Thyroid gland (tissue), 4 donors: Measurements from ENCODE around the gene ACE. TPM values are rescaled to one million over a fixed set of nuclear protein-coding genes. Genes with fewer than 3 reads are reported as not detected.

Source experiments
- DNase-seq, 2 donors: peaks; one replicate each; pipeline ENCODE4 v3.0.0-alpha.2; 2019
- H3K27ac ChIP-seq, 3 donors: fragments of 200-600 bp; sonication (generic); 1 replicate in 2 of 3; 2 replicates in 1 of 3; pipeline ENCODE4 v1.5.1; 2016 to 2019; ENCODE audit warnings: mild to moderate bottlenecking in 1 of 3, moderate library complexity in 1 of 3
- H3K27me3 ChIP-seq: fragments of 200-600 bp; sonication (generic); one replicate; pipeline ENCODE4 v1.5.1; 2019
- H3K36me3 ChIP-seq, 2 donors: fragments of 200-600 bp; sonication (generic); one replicate each; pipeline ENCODE4 v1.5.1; 2016 to 2019
- H3K4me1 ChIP-seq, 2 donors: fragments of 200-600 bp; sonication (generic); one replicate each; pipeline ENCODE4 v1.5.1; 2017 to 2019
- H3K4me3 ChIP-seq, 3 donors: fragments of 200-600 bp; sonication (generic); replicated peaks in 1 of 3; 1 replicate in 2 of 3; 2 replicates in 1 of 3; pipeline ENCODE4 v1.5.1; 2016; ENCODE audit warnings: mild to moderate bottlenecking in 1 of 3
- H3K9me3 ChIP-seq: fragments of 200-600 bp; sonication (generic); one replicate; pipeline ENCODE4 v1.5.1; 2017
- CTCF ChIP-seq, 6 experiments: fragments of 200-600 bp in 3 of 6; fragments of 450-650 bp in 3 of 6; sonication (generic) in 3 of 6; IDR thresholded peaks; one replicate each; pipeline ENCODE4 v1.5.1; 2016 to 2019; ENCODE audit warnings: antibody characterized with exemption in 6 of 6, mild to moderate bottlenecking in 2 of 6, inconsistent platforms in 1 of 6, moderate library complexity in 1 of 6
- POLR2A ChIP-seq, 2 donors: fragments of 450-650 bp; IDR thresholded peaks; one replicate each; pipeline ENCODE4 v1.6.1; 2017; ENCODE audit warnings: antibody characterized with exemption in 2 of 2, mild to moderate bottlenecking in 2 of 2, moderate library complexity in 1 of 2
- WGBS, 2 donors: methylation state at CpG; one replicate each; pipeline ENCODE4 v1.1.5; 2017; 5-methylcytosine and 5-hydroxymethylcytosine counted together
- intact Hi-C: fragments of 100-400 bp; cut with DNase I; formaldehyde crosslinking; loops from one replicate; pipeline ENCODE4 v1.15.1; 2023
- total RNA-seq, 4 donors: library from RNA; depleted of rRNA; stranded (reverse); fragments of >200 nt; gene quantifications; one replicate each; pipeline ENCODE4 v1.2.3, GENCODE V29; 2016

ACE gene
- total RNA-seq, 4 donors from 2014 or later, result 1.1 to 12.7 (median 10.3) TPM

GRCh38 chr17:63512896-63513644 lies 36.2 kb downstream of the ACE start:
- no peak overlapping the region for H3K27ac ChIP-seq
- TF ChIP-seq CTCF (IDR thresholded peaks at IDR 0.05) (no peak), POLR2A (IDR thresholded peaks at IDR 0.05) (no peak)
- no peaks in the 10 kb centered on the region for H3K27me3 ChIP-seq
- no peak for DNase-seq
- intact Hi-C loops, result no loop called here
- no peaks in the 10 kb centered on the region for H3K9me3 ChIP-seq
- H3K36me3 ChIP-seq, result no peaks in the 10 kb centered on the region
- H3K4me3 ChIP-seq, result no peak overlapping the region
- H3K4me1 ChIP-seq, result no peaks in the 10 kb centered on the region
- WGBS, 2 donors, result 74 to 83% methylated on average over 7 of the region's 7 CpGs

- H3K9me3 ChIP-seq, result no peaks in the 10 kb centered on the region
- H3K27ac ChIP-seq, result no peak overlapping the region
- DNase-seq, result no peak
- intact Hi-C loops, result no loop called here
- no peaks in the 10 kb centered on the region for H3K27me3 ChIP-seq
- H3K4me1 ChIP-seq, result no peaks in the 10 kb centered on the region
- TF ChIP-seq POLR2A (IDR thresholded peaks at IDR 0.05) (no peak), CTCF (IDR thresholded peaks at IDR 0.05) (no peak)
- no peaks in the 10 kb centered on the region for H3K36me3 ChIP-seq
- 42 to 56% methylated on average over 3 of the region's 3 CpGs for WGBS, 2 donors
- no peak overlapping the region for H3K4me3 ChIP-seq
Measured at GRCh38 chr17:63514477-63514876, 37.6 kb downstream of the ACE start.

- no peak for DNase-seq
- Histone ChIP-seq H3K27ac (no peak overlapping the region), H3K4me3 (no peak overlapping the region), H3K27me3 (no peaks in the 10 kb centered on the region), H3K9me3 (no peaks in the 10 kb centered on the region), H3K36me3 (no peaks in the 10 kb centered on the region), H3K4me1 (no peaks in the 10 kb centered on the region)
- TF ChIP-seq POLR2A (IDR thresholded peaks at IDR 0.05) (no peak), CTCF (IDR thresholded peaks at IDR 0.05) (no peak)
- 83 to 87% methylated on average over 2 of the region's 2 CpGs for WGBS, 2 donors
- intact Hi-C loops, result no loop called here
Measured at GRCh38 chr17:63514974-63515373, 38.1 kb downstream of the ACE start.

- Histone ChIP-seq H3K27me3 (no peaks in the 10 kb centered on the region), H3K4me1 (no peaks in the 10 kb centered on the region), H3K36me3 (no peaks in the 10 kb centered on the region), H3K4me3 (no peak overlapping the region), H3K27ac (no peak overlapping the region), H3K9me3 (no peaks in the 10 kb centered on the region)
- intact Hi-C loops, result no loop called here
- DNase-seq, result no peak
- TF ChIP-seq POLR2A (IDR thresholded peaks at IDR 0.05) (no peak), CTCF (IDR thresholded peaks at IDR 0.05) (no peak)
- 72 to 82% methylated on average over 1 of the region's 1 CpG for WGBS, 2 donors
Measured at GRCh38 chr17:63515426-63515825, 38.6 kb downstream of the ACE start.

GRCh38 chr17:63516910-63517824 lies 40.3 kb downstream of the ACE start:
- Histone ChIP-seq H3K27ac (no peak overlapping the region), H3K4me3 (no peak overlapping the region), H3K9me3 (no peaks in the 10 kb centered on the region), H3K27me3 (no peaks in the 10 kb centered on the region), H3K36me3 (no peaks in the 10 kb centered on the region), H3K4me1 (no peaks in the 10 kb centered on the region)
- DNase-seq, result no peak
- no peak for TF ChIP-seq POLR2A (IDR thresholded peaks at IDR 0.05)
- TF ChIP-seq CTCF (IDR thresholded peaks at IDR 0.05), result no peak
- WGBS, 2 donors, result 72 to 75% methylated on average over 6 of the region's 6 CpGs
- intact Hi-C loops, result no loop called here
